ENCODE data around the gene AXIN2.

AXIN2 gene, protein sequence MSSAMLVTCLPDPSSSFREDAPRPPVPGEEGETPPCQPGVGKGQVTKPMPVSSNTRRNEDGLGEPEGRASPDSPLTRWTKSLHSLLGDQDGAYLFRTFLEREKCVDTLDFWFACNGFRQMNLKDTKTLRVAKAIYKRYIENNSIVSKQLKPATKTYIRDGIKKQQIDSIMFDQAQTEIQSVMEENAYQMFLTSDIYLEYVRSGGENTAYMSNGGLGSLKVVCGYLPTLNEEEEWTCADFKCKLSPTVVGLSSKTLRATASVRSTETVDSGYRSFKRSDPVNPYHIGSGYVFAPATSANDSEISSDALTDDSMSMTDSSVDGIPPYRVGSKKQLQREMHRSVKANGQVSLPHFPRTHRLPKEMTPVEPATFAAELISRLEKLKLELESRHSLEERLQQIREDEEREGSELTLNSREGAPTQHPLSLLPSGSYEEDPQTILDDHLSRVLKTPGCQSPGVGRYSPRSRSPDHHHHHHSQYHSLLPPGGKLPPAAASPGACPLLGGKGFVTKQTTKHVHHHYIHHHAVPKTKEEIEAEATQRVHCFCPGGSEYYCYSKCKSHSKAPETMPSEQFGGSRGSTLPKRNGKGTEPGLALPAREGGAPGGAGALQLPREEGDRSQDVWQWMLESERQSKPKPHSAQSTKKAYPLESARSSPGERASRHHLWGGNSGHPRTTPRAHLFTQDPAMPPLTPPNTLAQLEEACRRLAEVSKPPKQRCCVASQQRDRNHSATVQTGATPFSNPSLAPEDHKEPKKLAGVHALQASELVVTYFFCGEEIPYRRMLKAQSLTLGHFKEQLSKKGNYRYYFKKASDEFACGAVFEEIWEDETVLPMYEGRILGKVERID

DNA sequence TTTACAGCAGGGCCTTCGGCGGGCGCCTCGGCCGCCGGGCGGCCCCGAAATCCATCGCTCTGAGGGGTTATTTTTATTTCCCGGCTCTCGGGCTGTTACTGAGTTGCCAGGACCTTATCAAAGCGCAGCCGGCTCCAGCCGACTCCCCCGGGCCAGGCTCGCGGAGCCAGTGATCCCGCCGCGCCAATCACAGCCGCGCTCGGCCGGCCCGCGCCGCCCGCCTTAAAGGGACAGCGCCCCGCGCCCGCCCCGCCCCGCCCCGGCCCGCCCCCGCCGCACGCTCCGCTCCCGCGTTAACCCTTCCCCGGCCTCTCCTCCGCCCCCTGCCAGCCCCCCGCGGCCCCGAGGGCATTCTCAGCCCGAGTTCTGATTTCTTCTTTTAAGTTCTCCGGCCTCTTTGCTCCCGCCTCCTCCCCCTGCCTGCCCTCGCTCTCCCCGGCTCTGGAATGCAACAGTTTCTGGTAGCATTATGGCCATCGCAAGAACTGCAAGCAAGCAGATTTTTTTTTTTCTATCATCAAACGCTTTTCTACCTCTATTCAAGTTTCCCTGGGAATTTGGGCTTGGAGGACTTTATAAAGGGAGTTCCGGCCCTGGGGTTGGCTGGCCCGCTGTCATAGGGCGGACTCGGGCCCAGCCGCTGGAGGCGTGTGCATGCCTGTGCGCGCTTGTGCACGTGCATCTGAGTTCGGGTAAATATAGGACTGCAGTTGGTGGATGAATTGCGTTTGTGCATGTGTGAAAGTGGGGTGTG is at the start of gene AXIN2:
Gene AXIN2, minus strand, starts transcription at position 197 of the 754 bp plus-strand sequence. CDS start 3,028 bp downstream, outside the sequence.
- DNase-seq, result peak; percentile 89

GRCh38 chr17:65609749-65610148 is 48.3 kb upstream of the AXIN2 start:
- DNase-seq, result no peak

- DNase-seq, result no peak
Observed at GRCh38 chr17:65609286-65609685, 47.8 kb upstream of the AXIN2 start.

DNA sequence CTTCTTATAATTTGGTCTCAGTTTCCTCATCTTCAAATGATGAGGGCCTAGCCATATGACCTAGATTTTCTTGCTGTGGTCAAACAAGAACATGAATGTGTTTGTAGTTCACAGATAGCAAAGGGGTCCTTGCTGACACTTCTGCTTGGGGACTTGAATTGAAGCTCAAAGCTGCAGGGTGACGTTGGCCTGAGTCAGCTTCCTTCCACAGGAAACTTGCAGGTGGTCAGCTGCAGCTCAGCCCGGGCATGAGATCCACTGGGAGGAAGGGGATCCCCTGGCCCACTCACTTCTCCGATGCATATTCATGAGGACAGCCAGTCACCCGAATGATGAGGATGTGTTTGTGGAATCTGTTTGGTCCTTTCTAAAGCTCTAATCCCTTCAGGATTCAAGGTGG is 42.6 kb upstream of the AXIN2 start:
- no peak for DNase-seq

- no peak for DNase-seq
Observed at GRCh38 chr17:65601881-65602280, 40.4 kb upstream of the AXIN2 start.

GRCh38 chr17:65601145-65601544 is 39.7 kb upstream of the AXIN2 start:
- DNase-seq, result no peak

DNA sequence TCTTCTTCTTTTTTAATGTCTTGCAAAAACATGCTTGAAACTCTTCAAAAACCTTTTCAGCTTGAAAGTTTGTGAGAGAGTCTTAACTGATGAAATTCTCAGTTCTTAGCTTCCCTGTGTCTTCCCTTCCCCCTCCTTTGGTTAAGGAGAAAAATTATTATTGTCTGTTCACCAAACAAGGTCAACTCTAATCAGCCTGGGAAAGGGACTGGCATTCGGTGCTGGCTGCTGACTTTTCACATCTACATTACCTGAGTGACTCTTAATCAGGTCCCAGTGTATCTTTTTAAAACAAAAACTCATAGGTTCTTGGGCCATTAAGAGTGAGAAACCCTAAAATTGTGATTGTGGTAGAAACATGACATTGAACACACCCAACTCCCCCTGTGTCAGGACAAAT is 39.1 kb upstream of the AXIN2 start:
- no peak for DNase-seq

DNA sequence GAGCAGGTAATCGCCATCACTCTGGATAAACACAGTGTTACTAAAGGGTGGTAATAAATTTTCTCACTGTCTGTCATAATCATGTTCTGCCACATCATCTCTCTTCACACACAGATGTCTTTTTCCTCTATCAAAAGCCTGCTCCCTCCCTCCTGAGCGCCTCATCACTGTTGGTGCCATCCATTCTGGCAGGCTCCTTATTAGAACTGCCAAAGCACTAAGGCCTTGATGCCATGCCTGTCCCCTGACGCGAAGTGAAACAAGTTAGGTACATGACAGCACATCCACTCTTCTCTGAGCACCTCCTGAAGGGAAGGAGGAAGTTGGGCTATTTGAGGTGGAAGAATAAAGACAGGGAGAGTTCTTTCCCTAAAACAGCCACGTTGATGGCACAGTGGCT is 38.2 kb upstream of the AXIN2 start:
- DNase-seq, result no peak

DNA sequence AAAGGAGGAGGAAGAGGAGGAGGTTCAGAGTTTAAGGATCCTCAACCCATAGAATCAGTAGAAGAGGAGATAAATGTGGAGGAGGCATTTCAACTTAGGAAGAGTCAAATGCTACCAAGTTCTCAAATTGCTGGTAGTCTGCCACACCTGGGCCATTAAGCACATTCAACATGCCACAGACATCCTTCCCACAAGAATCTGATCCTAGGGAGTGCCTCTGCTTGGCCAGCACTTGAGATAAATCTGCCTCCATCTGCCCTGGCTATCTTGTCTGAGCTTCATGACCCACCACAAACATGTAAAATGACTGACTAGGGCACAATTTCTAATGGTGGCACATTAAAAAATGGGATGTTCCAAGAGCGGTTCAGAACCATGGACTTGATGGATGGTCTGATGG is 37.3 kb upstream of the AXIN2 start:
- no peak for DNase-seq

GRCh38 chr17:65595071-65595656 is 33.7 kb upstream of the AXIN2 start:
- no peak for DNase-seq

GRCh38 chr17:65593855-65594845 is 32.7 kb upstream of the AXIN2 start:
- DNase-seq, result no peak

- DNase-seq, result no peak
Observed at GRCh38 chr17:65593092-65593854, 31.8 kb upstream of the AXIN2 start.

- DNase-seq, result no peak
Observed at GRCh38 chr17:65592125-65592965, 30.9 kb upstream of the AXIN2 start.

DNA sequence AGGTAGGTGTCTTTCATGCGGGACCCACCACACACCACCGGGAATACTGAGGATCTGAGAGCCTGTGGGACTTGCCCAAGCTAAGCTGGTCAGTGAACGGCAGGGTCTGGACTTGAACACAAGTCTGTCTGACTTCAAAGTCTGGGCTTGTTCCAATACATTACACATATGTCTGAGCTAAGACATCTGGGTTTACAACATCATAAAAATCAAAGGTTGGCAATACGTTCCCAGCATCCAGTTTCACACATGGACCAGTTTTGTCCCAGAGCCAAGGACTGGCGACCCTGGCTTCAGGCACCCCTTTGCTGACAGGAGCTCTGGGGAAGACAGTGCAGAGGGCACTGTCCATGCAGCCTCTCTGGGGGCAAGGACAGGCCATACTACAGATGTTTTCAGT is 27.9 kb upstream of the AXIN2 start:
- DNase-seq, result no peak

DNA sequence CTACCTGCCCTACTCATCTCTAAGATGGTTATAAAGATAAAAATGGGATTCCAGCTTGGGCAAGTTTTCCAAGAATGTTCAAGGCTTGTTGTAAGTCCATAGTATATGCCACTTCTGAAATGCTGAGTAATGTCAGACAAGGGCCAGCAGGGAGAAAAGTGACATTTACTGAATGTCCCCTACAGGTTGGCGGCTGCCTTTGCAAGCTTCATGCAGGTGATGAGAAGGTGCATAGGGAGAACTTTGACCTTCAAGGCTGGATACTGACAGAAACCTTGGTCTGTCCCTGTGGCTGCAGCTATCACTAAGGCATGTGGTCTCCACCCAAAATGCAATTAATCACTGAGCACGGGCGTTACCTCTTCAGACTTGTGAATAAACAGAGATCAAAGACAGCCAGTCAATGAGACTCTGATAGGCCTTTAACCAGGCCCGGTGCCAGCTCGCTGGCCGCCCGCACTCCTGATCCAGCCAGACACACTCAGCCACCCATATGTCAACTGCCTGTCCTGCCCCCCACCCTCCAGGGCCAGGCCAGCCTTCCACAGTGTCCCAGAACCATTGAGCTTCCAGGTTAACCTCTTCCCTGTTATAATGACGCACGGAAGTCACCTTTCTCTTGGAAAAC is 26.8 kb upstream of the AXIN2 start:
- no peak for DNase-seq

DNA sequence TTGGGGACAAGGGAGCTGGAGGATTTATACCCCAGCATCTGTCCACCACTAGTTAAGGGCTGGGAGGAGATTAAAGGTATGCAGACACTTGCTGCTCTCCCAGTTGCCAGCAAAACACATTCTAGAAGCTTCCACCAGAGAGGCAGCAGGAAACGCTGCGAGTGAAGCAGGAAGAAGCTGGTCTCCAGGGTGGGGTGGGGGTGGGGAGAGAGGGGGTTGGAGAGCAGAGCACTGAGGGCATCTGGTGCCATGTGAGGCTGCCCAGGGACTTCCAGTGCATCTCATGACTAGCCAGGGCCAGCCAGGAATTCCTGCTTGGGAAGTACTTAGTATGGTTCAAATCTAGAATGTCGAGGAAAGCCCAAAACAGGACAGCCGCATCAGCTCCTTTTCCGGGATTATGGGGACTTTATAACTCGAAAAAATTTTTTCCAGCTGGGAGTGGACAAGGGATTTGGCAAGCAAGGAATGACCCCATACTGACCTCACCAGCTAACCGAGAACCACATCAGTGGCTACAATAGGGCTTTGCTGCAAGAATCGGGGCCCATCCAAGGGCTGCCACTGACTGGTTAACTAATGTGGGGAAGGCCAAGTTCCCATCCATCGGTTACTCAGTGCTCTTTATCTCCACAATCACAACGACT is 26.2 kb upstream of the AXIN2 start:
- DNase-seq, result no peak

DNA sequence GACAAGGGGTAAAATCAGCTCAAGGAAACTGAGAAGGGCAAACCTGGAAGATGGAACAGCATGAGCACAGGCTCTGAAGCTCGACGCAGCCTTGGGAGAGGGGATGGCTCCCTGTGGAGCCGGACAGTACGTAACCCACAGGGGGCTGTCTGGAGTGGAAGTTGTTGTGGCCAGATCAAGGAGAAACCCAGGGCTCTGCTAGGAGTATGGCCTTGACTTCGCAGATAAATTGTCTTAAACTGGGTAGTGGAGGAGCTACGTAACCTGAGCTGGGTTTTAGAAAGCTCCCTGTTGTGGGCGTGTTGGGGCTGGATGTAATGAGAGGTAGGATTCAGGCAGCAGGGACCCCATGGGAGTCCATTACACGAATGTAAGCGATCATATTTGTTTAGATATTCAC is 25.5 kb upstream of the AXIN2 start:
- DNase-seq, result no peak

DNA sequence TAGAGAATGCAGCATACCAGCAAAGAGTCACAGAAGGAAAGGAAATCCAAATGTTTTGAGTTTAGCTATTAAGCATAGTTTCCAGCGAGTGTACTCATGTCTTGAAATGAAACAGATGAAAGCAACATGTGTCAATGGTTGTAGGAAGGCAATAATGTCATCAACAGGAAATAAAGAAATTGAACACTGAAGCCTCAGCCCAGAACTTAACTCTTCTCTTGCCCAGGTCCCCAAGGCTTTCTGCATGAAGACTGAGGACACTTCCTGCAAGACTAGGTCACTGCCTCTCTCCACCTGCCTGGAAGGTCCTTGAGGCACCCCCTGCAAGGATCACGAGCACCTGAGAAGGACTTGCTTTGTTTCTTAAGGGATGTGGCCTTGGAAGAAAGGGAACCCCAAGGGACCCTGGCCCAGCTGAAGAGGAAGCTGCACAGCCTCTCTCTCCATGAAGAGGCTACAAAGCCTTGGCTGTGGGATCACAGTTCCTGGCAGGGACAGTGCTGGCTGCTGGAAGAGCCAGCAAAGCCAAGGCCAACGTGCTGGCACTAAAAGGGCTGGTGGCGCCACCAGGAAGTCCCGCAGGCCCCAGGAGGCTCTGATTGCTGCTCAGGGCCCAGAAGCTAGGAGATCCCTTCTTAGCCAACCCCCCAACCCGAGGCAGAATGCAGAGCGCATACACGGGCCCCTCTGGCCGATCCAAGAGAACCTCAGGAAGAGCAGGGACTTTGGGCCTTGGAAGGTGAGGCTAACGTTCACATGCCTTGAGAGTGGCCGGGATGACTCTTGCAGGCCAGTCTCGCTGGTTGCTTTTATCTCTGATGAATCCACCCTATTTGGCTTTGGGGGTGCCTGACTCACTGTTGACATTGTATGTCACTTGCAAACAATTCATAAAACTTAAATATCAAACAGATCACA is 23.4 kb upstream of the AXIN2 start:
- DNase-seq, result no peak

All from CD4-positive, alpha-beta T cell treated with Interleukin-17A for 1 hour (primary cell).